ENCODE measurements around the gene LRRC28. TPM values are rescaled to one million over a fixed set of nuclear protein-coding genes. Genes with fewer than 3 reads are reported as not detected.

LRRC28 gene
- total and polyA plus RNA-seq, 2 of the 4 experiments (the other 2 are of a cell fraction) = 12.7 to 21.1 TPM

DNA sequence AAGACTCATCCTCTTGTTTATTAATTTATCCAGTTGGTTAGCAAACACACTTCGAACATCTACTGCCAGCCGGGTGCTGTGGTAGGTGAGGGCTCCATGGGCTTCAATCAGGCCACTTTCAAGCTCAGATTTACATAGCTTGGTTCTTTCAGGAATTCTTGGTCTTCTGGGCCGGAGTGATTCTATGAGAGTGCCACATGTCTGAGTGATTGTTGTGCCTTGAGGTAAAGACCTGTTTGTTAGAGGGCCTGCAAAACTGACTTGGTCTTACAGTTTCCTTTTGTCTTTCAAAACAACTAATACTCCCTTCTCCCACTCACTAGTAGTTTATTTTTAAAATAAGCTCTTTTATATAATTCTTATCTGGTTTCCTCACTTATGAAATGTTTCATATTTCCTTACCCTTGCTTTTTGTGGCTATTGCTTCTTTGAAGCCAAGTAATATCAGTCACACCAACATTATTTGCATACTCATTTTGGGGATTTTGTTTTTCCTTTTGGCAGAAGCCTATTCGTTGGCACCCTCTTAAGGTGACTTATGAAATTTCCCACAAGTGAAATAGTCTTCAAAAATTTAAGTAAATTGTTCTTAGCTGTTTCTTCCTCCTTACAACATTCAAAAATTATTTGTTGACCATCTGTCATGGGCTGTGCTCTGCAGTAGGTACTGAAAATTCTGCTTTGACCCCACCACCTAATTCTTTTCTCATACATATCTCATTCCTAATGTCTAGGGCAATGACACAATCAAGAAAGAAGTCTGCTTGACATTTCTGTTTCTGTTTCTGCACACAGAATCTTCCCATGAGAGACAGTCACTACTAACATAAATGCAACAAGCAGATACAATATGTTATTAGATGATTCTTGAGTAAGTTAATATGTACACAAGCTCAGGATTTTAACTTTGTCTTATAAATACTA lies 120.2 kb downstream of the LRRC28 start:
- DNase-seq (peak; percentile 23), ATAC-seq (ENCODE audit: low read depth) (no peak)
- POLR2A ChIA-PET (ENCODE audit: unreplicated experiment) = no interaction called here
- Histone ChIP-seq H3K18ac (ENCODE audit: low read depth, low read length) (no peak overlapping the region), H3K4ac (ENCODE audit: low read depth, low read length) (no peak overlapping the region), H4K20me1 (ENCODE audit: insufficient read depth, low read length) (no peaks in the 10 kb centered on the region), H2BK15ac (ENCODE audit: low read depth, low read length) (no peak overlapping the region), H3K9me3 (ENCODE audit: control insufficient read depth, insufficient read depth, low read length) (peaks cover 3% of the 10 kb centered on the region; the same call in 1 of the 2 replicates), H2AK9ac (replicated peaks; ENCODE audit: low read depth, low read length, poor library complexity) (no peak overlapping the region), H3K36me3 (ENCODE audit: control insufficient read depth, insufficient read depth, low read length) (no peaks in the 10 kb centered on the region), H3K27me3 (ENCODE audit: control insufficient read depth, insufficient read depth, low read length) (no peaks in the 10 kb centered on the region), H2AK5ac (ENCODE audit: low read depth, low read length) (no peak overlapping the region), H4K5ac (ENCODE audit: low read depth, low read length) (no peak overlapping the region), H3K4me1 (ENCODE audit: control insufficient read depth, insufficient read depth, low read length) (0 out of 2 replicates have a peak, but pooled peaks cover 2% of the 10 kb centered on the region), H2BK120ac (ENCODE audit: low read depth, low read length) (no peak overlapping the region), H3K56ac (ENCODE audit: extremely low read depth, insufficient read depth, low read length) (no peak overlapping the region), H4K91ac (ENCODE audit: insufficient read depth, low read depth, low read length) (no peak overlapping the region), H2BK5ac (ENCODE audit: low read depth, low read length, poor library complexity, severe bottlenecking) (no peak overlapping the region), H3K4me3 (ENCODE audit: insufficient read depth, low read depth, low read length) (no peak overlapping the region), H3K9ac (ENCODE audit: low read depth, low read length) (no peak overlapping the region), H3K4me2 (ENCODE audit: low read depth, low read length) (no peak overlapping the region), H2BK20ac (ENCODE audit: low read depth, low read length) (no peak overlapping the region), H3K23ac (ENCODE audit: low read depth, low read length) (no peak overlapping the region), H2AFZ (replicated peaks; ENCODE audit: low read length, poor library complexity) (no peak overlapping the region), H3K9me1 (ENCODE audit: insufficient read depth, low read length) (no peaks in the 10 kb centered on the region), H3K14ac (replicated peaks; ENCODE audit: low read depth, low read length) (no peak overlapping the region), H4K8ac (ENCODE audit: low read depth in 2 of 2, low read length in 2 of 2) (no peak overlapping the region), H3K79me1 (ENCODE audit: low read depth in 1 of 2, low read length in 2 of 2) (no peaks in the 10 kb centered on the region), H3K27ac (ENCODE audit: insufficient read depth, low read length) (no peak overlapping the region; the same call in 1 of the 2 replicates)
- in situ Hi-C loops (cut with MboI; ENCODE audit: low sequenced_read_pairs) (no loop called here), intact Hi-C loops (cut with micrococcal nuclease) (loop anchor here (5.0 kb wide), 1 partner anchor 64 kb away; no protein-coding TSS in a partner anchor), dilution Hi-C loops (cut with HindIII; ENCODE audit: low sequenced_read_pairs, unreplicated experiment) (no loop called here)
- WGBS, 2 experiments (ENCODE audit: extremely low coverage in 2 of 2, insufficient read length in 1 of 2) = no CpG with 5 or more reads among the region's 4 CpGs
- CTCF ChIA-PET = interaction anchor here (0.6 to 1.1 kb wide), 3 partner anchors 75 to 110 kb away, joined by 3 read pairs; no protein-coding TSS in a partner anchor
- BruUV-seq (replicated peaks) = no TSS peak
- no peak for TF ChIP-seq NFE2L2 (IDR thresholded peaks at IDR 0.05; ENCODE audit: low read depth, low read length)
- TF ChIP-seq, protein P1, sequence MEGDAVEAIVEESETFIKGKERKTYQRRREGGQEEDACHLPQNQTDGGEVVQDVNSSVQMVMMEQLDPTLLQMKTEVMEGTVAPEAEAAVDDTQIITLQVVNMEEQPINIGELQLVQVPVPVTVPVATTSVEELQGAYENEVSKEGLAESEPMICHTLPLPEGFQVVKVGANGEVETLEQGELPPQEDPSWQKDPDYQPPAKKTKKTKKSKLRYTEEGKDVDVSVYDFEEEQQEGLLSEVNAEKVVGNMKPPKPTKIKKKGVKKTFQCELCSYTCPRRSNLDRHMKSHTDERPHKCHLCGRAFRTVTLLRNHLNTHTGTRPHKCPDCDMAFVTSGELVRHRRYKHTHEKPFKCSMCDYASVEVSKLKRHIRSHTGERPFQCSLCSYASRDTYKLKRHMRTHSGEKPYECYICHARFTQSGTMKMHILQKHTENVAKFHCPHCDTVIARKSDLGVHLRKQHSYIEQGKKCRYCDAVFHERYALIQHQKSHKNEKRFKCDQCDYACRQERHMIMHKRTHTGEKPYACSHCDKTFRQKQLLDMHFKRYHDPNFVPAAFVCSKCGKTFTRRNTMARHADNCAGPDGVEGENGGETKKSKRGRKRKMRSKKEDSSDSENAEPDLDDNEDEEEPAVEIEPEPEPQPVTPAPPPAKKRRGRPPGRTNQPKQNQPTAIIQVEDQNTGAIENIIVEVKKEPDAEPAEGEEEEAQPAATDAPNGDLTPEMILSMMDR (conservative IDR thresholded peaks at IDR 0.05; ENCODE audit: low read depth, low read length) = 0 out of 2 replicates have a peak, but pooled peaks have one; percentile 10
- TF ChIP-seq RAD21 (IDR thresholded peaks at IDR 0.05; ENCODE audit: low read length) = peak; percentile 32
